ENCODE measurements around the gene GSTM5. TPM values are rescaled to one million over a fixed set of nuclear protein-coding genes. Genes with fewer than 3 reads are reported as not detected.
"Not testable (repeated sequence)": the region's sequence is repeated elsewhere in the genome, so short reads cannot be mapped to it uniquely, and the experiment has no call there.

Gene GSTM5
- total RNA-seq, 1 experiment from 2014 or later: not detected

DNA sequence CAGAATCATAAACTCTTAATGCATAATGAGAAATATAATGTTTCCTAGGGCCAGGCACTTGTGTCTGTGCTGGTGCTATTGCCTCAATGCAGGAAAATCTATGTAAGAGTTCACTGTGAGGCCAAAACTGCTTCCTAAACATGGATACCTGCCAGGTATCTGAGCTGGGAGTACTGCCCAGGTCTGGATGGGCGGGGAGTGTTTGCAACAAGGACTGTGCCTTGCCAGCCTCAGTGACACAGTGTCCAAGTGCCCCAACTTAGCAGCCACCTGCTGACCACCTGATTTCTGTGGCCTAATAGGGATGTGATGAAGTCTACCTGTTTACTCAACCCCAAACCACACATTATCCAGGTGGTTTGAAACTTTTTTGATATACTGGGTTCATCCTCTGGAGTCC is 26.7 kb upstream of the GSTM5 start:
- POLR2A ChIA-PET (ENCODE audit: unreplicated experiment); H3K27me3 ChIP-seq (ENCODE audit: insufficient read depth, low read depth); H3K9me3 ChIP-seq (ENCODE audit: insufficient read depth, low read depth); H3K36me3 ChIP-seq (ENCODE audit: low read depth); CTCF ChIA-PET; H3F3A ChIP-seq (ENCODE audit: insufficient read depth, low read depth); H3K4me2 ChIP-seq; H2AFZ ChIP-seq; intact Hi-C loops (cut with micrococcal nuclease; ENCODE audit: unreplicated experiment); H4K20me1 ChIP-seq (ENCODE audit: insufficient read depth); H3K9me2 ChIP-seq (ENCODE audit: insufficient read depth); H3K4me1 ChIP-seq (replicated peaks; ENCODE audit: insufficient read depth); H3K27ac ChIP-seq; BruUV-seq (replicated peaks); H3K79me2 ChIP-seq (ENCODE audit: low read depth); H3K4me3 ChIP-seq: not testable (repeated sequence)
- peak in 1 of 2 experiments; percentile 42 for DNase-seq

DNA sequence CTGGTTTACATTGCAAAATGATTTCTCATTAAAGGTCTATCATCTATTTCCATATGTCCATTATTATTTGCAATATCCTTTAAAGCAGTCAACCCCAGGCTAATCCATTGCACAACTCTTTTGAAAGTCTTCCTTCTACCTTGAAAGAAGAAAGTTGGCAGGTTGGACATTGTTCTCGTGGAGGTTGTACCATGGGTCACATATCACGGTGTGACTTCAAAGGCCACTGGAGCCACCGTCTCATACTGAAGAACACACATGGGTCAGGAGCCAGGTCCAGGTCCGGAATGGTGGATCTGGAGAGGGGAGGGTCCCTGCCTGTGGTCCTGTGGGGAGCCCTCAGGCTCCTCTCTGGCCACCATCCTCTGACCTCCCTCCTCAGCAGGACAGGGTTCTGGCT is 26.2 kb upstream of the GSTM5 start:
- intact Hi-C loops (cut with micrococcal nuclease; ENCODE audit: unreplicated experiment); DNase-seq; H3K4me1 ChIP-seq (replicated peaks; ENCODE audit: insufficient read depth); BruUV-seq (replicated peaks); H2AFZ ChIP-seq; H3K9me2 ChIP-seq (ENCODE audit: insufficient read depth); H3K36me3 ChIP-seq (ENCODE audit: low read depth); H4K20me1 ChIP-seq (ENCODE audit: insufficient read depth); POLR2A ChIA-PET (ENCODE audit: unreplicated experiment); H3F3A ChIP-seq (ENCODE audit: insufficient read depth, low read depth); H3K27me3 ChIP-seq (ENCODE audit: insufficient read depth, low read depth); H3K4me2 ChIP-seq; H3K27ac ChIP-seq; H3K4me3 ChIP-seq; CTCF ChIA-PET; H3K79me2 ChIP-seq (ENCODE audit: low read depth); H3K9me3 ChIP-seq (ENCODE audit: insufficient read depth, low read depth): not testable (repeated sequence)

DNA sequence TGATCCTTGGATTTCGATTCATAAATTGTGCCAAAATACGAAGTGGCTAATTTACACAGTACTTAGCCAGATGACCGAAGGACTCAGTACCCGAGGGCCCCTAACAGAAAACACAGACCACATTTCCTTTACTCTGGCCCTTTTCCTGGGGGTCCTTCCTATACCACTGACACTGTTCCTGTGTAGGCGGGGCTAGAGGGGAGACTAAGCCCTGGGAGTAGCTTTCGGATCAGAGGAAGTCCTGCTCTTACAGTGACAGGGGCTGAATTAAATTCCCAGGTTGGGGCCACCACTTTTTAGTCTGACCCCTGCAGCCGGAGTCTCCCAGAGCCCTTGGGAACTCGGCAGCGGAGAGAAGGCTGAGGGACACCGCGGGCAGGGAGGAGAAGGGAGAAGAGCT is 24.9 kb upstream of the GSTM5 start:
- H3K36me3 ChIP-seq (ENCODE audit: low read depth); H3K4me1 ChIP-seq (replicated peaks; ENCODE audit: insufficient read depth); CTCF ChIA-PET; H3K4me2 ChIP-seq; POLR2A ChIA-PET (ENCODE audit: unreplicated experiment); H3K9me2 ChIP-seq (ENCODE audit: insufficient read depth); DNase-seq; H3K9me3 ChIP-seq (ENCODE audit: insufficient read depth, low read depth); H3K27me3 ChIP-seq (ENCODE audit: insufficient read depth, low read depth); H4K20me1 ChIP-seq (ENCODE audit: insufficient read depth); H3F3A ChIP-seq (ENCODE audit: insufficient read depth, low read depth); H3K4me3 ChIP-seq; H3K27ac ChIP-seq; H3K79me2 ChIP-seq (ENCODE audit: low read depth); H2AFZ ChIP-seq; BruUV-seq (replicated peaks); intact Hi-C loops (cut with micrococcal nuclease; ENCODE audit: unreplicated experiment): not testable (repeated sequence)

DNA sequence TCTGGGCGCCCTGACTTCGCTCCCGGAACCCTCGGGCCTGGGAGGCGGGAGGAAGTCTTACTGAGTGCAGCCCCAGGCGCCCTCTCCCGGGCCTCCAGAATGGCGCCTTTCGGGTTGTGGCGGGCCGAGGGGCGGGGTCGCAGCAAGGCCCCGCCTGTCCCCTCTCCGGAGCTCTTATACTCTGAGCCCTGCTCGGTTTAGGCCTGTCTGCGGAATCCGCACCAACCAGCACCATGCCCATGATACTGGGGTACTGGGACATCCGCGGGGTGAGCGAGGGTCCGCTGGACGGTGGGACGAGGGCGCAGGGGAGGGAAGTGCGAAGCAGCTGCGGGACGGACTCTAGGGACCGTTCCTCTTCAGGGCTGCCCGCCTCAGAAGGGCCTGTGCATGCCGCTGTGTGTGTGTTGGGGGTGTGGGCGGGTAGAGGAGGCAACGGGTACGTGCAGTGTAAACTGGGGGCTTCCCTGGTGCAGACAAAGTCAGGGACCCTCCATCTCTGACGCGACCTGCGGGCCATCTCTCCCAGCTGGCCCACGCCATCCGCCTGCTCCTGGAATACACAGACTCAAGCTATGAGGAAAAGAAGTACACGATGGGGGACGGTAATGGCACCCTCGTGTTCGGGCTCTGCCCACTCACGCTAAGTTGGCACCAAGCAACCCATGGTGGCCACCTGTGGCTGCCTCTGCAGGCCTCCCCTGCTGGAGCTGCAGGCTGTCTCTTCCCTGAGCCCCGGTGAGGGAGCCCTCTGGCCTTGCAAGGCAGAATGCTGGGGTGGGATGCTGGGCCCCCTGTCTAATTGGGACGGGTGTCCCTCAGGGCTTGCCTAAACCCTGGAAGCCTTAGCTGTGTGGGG is 24.2 kb upstream of the GSTM5 start, which contains the start of gene GSTM1:
TSS of gene GSTM1 (plus strand) at position 177 of the 859 bp plus-strand sequence. CDS start at position 234, 57 bp downstream.
- H3K27me3 ChIP-seq (ENCODE audit: insufficient read depth, low read depth): no peaks in the 10 kb centered on the region
- H3K27ac ChIP-seq: no peak within 1 kb of the TSS
- no peak for DNase-seq
- ChIA-PET CTCF (no interaction called here), POLR2A (ENCODE audit: unreplicated experiment) (no interaction called here)
- no peaks in the 10 kb centered on the region for H3K9me2 ChIP-seq (ENCODE audit: insufficient read depth)
- no peaks in the 10 kb centered on the region for H3K79me2 ChIP-seq (ENCODE audit: low read depth)
- H2AFZ ChIP-seq: no peak within 1 kb of the TSS
- no peaks in the 10 kb centered on the region for H3K4me1 ChIP-seq (replicated peaks; ENCODE audit: insufficient read depth)
- H3K9me3 ChIP-seq (ENCODE audit: insufficient read depth, low read depth): no peaks in the 10 kb centered on the region
- no peaks in the 10 kb centered on the region for H4K20me1 ChIP-seq (ENCODE audit: insufficient read depth)
- no peaks in the 10 kb centered on the region for H3K36me3 ChIP-seq (ENCODE audit: low read depth)
- no peak within 1 kb of the TSS for H3K4me2 ChIP-seq
- H3K4me3 ChIP-seq: no peak within 1 kb of the TSS
- H3F3A ChIP-seq (ENCODE audit: insufficient read depth, low read depth): no peaks in the 10 kb centered on the region
- TF ChIP-seq, protein P1, sequence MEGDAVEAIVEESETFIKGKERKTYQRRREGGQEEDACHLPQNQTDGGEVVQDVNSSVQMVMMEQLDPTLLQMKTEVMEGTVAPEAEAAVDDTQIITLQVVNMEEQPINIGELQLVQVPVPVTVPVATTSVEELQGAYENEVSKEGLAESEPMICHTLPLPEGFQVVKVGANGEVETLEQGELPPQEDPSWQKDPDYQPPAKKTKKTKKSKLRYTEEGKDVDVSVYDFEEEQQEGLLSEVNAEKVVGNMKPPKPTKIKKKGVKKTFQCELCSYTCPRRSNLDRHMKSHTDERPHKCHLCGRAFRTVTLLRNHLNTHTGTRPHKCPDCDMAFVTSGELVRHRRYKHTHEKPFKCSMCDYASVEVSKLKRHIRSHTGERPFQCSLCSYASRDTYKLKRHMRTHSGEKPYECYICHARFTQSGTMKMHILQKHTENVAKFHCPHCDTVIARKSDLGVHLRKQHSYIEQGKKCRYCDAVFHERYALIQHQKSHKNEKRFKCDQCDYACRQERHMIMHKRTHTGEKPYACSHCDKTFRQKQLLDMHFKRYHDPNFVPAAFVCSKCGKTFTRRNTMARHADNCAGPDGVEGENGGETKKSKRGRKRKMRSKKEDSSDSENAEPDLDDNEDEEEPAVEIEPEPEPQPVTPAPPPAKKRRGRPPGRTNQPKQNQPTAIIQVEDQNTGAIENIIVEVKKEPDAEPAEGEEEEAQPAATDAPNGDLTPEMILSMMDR (conservative IDR thresholded peaks at IDR 0.05): no peak
- TF ChIP-seq EZH2 (IDR thresholded peaks at IDR 0.05; ENCODE audit: low read depth): no peak
- no TSS peak for BruUV-seq (replicated peaks)
- intact Hi-C loops (cut with micrococcal nuclease; ENCODE audit: unreplicated experiment): no loop called here
